ENCODE results near the gene ASIC3. TPM values are rescaled to one million over a fixed set of nuclear protein-coding genes. Genes with fewer than 3 reads are reported as not detected.
"Not testable (repeated sequence)": the region's sequence is repeated elsewhere in the genome, so short reads cannot be mapped to it uniquely, and the experiment has no call there.

The ASIC3 gene
- polyA plus RNA-seq, 1 donor (not counting 4 experiments of a cell fraction or from before 2014, with no cell fraction given), result 0.35 TPM

GRCh38 chr7:151040616-151041375 lies 7.5 kb upstream of the ASIC3 start:
- Histone ChIP-seq H3K9me1 (ENCODE audit: control insufficient read depth, extremely low read depth, insufficient read depth, low read length) (no peaks in the 10 kb centered on the region), H3K9me3 (ENCODE audit: control insufficient read depth, low read depth, low read length) (no peaks in the 10 kb centered on the region), H4K20me1 (ENCODE audit: control insufficient read depth, extremely low read depth, insufficient read depth, low read length) (no peaks in the 10 kb centered on the region), H3K27me3 (ENCODE audit: control insufficient read depth, extremely low read depth, insufficient read depth, low read length) (no peaks in the 10 kb centered on the region), H3K36me3 (ENCODE audit: control insufficient read depth in 2 of 2, extremely low read depth in 1 of 2, insufficient read depth in 2 of 2, low read length in 2 of 2) (peaks cover 16 to 32% of the 10 kb centered on the region in 2 experiments), H2AFZ (ENCODE audit: control insufficient read depth, low read length) (no peak overlapping the region), H3K79me2 (ENCODE audit: control insufficient read depth, insufficient read depth, low read length) (no peaks in the 10 kb centered on the region), H3K27ac (ENCODE audit: control insufficient read depth, insufficient read depth, low read length) (no peak overlapping the region), H3K4me1 (ENCODE audit: control insufficient read depth, extremely low read depth, insufficient read depth, low read length) (peaks cover 8% of the 10 kb centered on the region), H3K4me2 (ENCODE audit: control insufficient read depth, extremely low read depth, insufficient read depth, low read depth, low read length) (no peak overlapping the region), H3K9ac (ENCODE audit: control insufficient read depth, extremely low read depth, insufficient read depth, low read length) (no peak overlapping the region), H3K4me3 (ENCODE audit: control insufficient read depth in 2 of 3, extremely low read depth in 1 of 3, insufficient read depth in 2 of 3, low read depth in 1 of 3, low read length in 3 of 3) (no peak overlapping the region)
- DNase-seq (ENCODE audit: low read depth, low spot score) (no peak), FAIRE-seq (no peak)
- dilution Hi-C loops (cut with MboI; ENCODE audit: extremely low pct_ligation_motif_present, low sequenced_read_pairs), result no loop called here
- TF ChIP-seq, protein P1, sequence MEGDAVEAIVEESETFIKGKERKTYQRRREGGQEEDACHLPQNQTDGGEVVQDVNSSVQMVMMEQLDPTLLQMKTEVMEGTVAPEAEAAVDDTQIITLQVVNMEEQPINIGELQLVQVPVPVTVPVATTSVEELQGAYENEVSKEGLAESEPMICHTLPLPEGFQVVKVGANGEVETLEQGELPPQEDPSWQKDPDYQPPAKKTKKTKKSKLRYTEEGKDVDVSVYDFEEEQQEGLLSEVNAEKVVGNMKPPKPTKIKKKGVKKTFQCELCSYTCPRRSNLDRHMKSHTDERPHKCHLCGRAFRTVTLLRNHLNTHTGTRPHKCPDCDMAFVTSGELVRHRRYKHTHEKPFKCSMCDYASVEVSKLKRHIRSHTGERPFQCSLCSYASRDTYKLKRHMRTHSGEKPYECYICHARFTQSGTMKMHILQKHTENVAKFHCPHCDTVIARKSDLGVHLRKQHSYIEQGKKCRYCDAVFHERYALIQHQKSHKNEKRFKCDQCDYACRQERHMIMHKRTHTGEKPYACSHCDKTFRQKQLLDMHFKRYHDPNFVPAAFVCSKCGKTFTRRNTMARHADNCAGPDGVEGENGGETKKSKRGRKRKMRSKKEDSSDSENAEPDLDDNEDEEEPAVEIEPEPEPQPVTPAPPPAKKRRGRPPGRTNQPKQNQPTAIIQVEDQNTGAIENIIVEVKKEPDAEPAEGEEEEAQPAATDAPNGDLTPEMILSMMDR (optimal IDR thresholded peaks at IDR 0.05 in 1 of 3, IDR thresholded peaks at IDR 0.05 in 1 of 3, conservative IDR thresholded peaks at IDR 0.05 in 1 of 3; ENCODE audit: extremely low read depth in 1 of 3, insufficient read depth in 2 of 3, low read length in 3 of 3), result no peak
- TF ChIP-seq EZH2 (IDR thresholded peaks at IDR 0.05; ENCODE audit: low read length), result no peak

- H3K9me1 ChIP-seq (ENCODE audit: control insufficient read depth, extremely low read depth, insufficient read depth, low read length); FAIRE-seq; H3K27me3 ChIP-seq (ENCODE audit: control insufficient read depth, extremely low read depth, insufficient read depth, low read length); H2AFZ ChIP-seq (ENCODE audit: control insufficient read depth, low read length); H3K79me2 ChIP-seq (ENCODE audit: control insufficient read depth, insufficient read depth, low read length); H3K9me3 ChIP-seq (ENCODE audit: control insufficient read depth, low read depth, low read length); H3K4me3 ChIP-seq (ENCODE audit: control insufficient read depth in 2 of 3, extremely low read depth in 1 of 3, insufficient read depth in 2 of 3, low read depth in 1 of 3, low read length in 3 of 3); H4K20me1 ChIP-seq (ENCODE audit: control insufficient read depth, extremely low read depth, insufficient read depth, low read length); dilution Hi-C loops (cut with MboI; ENCODE audit: extremely low pct_ligation_motif_present, low sequenced_read_pairs); H3K4me2 ChIP-seq (ENCODE audit: control insufficient read depth, extremely low read depth, insufficient read depth, low read depth, low read length); H3K27ac ChIP-seq (ENCODE audit: control insufficient read depth, insufficient read depth, low read length); H3K9ac ChIP-seq (ENCODE audit: control insufficient read depth, extremely low read depth, insufficient read depth, low read length); DNase-seq (ENCODE audit: low read depth, low spot score): not testable (repeated sequence)
- peaks cover 11% of the 10 kb centered on the region for H3K4me1 ChIP-seq (ENCODE audit: control insufficient read depth, extremely low read depth, insufficient read depth, low read length)
- H3K36me3 ChIP-seq (ENCODE audit: control insufficient read depth in 2 of 2, extremely low read depth in 1 of 2, insufficient read depth in 2 of 2, low read length in 2 of 2), result peaks cover 5 to 19% of the 10 kb centered on the region in 2 experiments
Observed at GRCh38 chr7:151043449-151043848, 4.9 kb upstream of the ASIC3 start.
